Stimulated activated CD8-positive, alpha-beta memory T cell treated with anti-CD3 and anti-CD28 coated beads, Interleukin-12 subunit alpha, Interleukin-12 subunit beta, amount 100 ng/mL, for 4 hours (primary cell): ENCODE measurements around the gene OR2L3.
"Not testable (repeated sequence)": the region's sequence is repeated elsewhere in the genome, so short reads cannot be mapped to it uniquely, and the experiment has no call there.

Source experiments
- DNase-seq: peaks from one replicate; pipeline ENCODE4 v3.0.0-alpha.2; 2020; ENCODE audit warnings: low read depth

OR2L3 gene, protein sequence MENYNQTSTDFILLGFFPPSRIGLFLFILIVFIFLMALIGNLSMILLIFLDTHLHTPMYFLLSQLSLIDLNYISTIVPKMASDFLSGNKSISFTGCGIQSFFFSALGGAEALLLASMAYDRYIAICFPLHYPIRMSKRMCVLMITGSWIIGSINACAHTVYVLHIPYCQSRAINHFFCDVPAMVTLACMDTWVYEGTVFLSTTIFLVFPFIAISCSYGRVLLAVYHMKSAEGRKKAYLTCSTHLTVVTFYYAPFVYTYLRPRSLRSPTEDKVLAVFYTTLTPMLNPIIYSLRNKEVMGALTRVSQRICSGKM

GRCh38 chr1:248046536-248046935, at the start of gene OR2L3:
TSS of gene OR2L3 (plus strand) at chr1:248046836. CDS start at chr1:248060682, 13,846 bp downstream.
- DNase-seq: no peak

DNA sequence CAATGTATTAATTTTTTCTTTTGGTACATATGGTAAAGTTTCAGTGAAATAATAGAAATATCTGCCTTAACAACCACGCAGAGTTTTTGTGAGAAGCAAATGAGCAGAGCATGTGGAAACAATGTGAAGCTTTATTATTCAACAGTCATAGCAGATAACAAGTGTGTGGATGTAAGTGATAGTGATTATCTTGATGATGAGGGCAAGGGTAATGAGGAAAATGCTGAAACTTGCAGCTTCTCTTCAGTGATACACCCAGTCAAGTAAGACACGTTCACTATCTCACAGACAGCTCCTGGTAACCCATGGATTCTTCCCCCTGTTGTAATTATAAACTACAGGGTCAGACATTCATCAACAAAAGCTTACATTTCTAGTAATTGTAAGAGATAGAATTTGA, 47.8 kb upstream of the OR2L3 start:
- DNase-seq: no peak

DNA sequence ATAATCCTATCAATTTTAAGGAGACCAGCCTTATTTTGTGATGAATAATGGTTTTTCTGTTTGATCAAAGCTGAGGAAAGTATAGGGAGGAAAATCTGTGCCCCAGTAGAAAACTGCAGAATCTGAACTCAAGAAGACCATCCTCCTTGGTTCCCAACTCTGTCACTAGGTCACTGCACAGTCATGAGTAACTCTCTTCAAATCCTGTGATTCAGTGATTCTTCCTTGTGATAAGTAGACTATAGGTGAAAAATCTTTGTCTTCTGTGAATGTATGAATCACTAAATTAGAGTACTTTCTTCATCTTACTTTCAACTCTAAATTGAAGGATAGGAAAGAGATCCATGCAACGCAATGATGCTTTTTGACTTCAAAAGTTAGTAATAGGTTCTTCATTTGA, 46.5 kb upstream of the OR2L3 start:
- DNase-seq: no peak

- no peak for DNase-seq
Measured at GRCh38 chr1:248007778-248008177, 38.9 kb upstream of the OR2L3 start.

DNA sequence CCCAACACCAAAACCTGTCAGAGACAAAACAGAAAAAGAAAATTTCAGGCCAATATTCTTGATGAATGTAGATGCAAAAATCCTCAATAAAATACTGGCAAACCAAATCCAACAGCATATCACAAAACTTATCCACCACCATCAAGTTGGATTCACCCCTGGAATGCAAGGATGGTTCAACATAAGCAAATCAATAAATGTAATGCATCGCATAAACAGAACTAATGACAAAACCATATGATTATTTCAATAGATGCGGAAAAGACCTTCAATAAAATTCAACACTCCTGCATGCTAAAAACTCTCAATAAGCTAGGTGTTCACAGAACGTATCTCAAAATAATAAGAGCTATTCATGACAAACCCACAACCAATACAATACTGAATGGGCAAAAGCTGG, 37.0 kb upstream of the OR2L3 start:
- DNase-seq: no peak

DNA sequence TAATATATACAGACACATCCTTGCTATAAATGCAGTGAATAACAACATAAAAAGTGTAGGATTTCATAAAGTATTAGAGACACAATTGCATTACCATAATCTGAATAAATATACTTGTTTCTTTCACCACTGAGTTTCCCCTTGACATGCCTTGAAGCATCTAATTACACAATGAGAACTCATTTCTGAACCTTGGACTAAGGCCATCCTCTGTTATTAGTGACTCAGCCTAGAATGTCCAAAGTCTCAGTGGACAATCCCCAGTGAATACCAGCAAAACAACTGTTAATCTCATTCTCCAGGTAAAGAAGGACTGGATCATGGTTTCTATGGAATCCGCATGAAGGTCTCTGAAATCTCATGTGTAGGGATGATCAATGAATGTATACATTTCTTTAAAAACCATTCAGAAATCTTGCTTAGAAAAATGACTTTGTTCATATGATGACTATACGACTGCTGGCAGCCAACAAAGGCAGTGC, 33.4 kb upstream of the OR2L3 start, which contains the start of gene OR2L5:
Gene OR2L5, plus strand, starts transcription at position 432 of the 482 bp plus-strand sequence. CDS start 8,288 bp downstream, outside the sequence.
- DNase-seq: no peak

DNA sequence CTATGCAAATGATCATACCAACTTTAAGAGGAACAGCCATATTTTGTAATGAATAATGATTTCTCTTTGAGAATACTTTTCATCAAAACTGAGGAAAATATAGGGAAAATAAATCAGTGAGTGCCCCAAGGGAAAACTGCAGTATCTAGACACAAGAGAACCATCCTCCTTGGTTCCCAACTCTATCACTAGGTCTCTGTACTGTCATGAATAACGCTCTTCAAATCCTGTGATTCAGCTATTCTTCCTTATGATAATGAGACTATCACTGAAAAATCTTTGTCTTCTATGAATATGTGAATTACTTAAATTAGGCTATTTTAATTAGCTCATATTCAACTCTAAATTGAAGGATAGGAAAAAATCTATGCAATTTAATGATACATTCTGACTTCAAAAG, 30.8 kb upstream of the OR2L3 start:
- DNase-seq: no peak

- DNase-seq: no peak
Measured at GRCh38 chr1:248029770-248030169, 16.9 kb upstream of the OR2L3 start, which contains the start of gene OR2L2. TSS of gene OR2L2 (plus strand) at chr1:248030070. CDS start at chr1:248038268, 8,198 bp downstream.

DNA sequence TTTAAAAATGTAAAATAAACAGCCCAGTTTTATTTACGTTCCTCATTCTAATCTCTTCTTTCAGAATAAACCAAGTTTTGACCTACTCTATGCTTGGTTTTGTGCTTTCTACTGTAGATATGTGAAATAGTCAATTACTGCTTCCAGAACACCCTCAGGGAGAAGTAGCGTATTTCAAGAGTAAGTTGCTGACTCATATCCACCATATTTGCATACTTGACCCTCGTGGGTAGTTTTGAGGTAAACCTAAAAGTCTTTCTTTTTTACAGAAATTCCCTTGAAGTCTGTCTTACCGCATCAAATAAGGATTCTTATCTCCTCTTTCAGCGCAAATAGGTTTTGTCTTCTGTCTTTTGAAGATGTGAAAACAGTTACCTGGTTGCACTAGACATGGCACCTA, 1.4 kb upstream of the OR2L3 start:
- no peak for DNase-seq

GRCh38 chr1:248047008-248047407, 372 bp downstream of the OR2L3 start:
- DNase-seq: no peak

GRCh38 chr1:248054671-248055070, 8.0 kb downstream of the OR2L3 start:
- no peak for DNase-seq

DNA sequence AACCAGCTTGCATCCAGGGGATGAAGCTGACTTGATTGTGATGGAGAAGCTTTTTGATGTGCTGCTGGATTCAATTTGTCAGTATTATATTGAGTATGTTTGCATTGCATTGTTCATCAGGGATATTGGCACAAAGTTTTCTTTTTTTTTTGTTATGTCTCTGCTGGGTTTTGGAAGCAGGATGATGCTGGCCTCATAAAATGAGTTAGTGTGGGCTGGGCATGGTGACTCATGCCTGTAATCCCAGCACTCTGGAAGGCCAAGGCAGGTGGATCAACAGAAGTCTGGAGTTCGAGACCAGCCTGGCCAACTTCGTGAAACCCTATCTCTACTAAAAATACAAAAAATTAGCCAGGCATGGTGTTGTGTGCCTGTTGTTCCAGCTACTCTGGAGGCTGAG, 8.6 kb downstream of the OR2L3 start:
- DNase-seq: no peak

- no peak for DNase-seq
Measured at GRCh38 chr1:248065071-248065470, 18.4 kb downstream of the OR2L3 start.

- no peak for DNase-seq
Measured at GRCh38 chr1:248065604-248066003, 19.0 kb downstream of the OR2L3 start.

DNA sequence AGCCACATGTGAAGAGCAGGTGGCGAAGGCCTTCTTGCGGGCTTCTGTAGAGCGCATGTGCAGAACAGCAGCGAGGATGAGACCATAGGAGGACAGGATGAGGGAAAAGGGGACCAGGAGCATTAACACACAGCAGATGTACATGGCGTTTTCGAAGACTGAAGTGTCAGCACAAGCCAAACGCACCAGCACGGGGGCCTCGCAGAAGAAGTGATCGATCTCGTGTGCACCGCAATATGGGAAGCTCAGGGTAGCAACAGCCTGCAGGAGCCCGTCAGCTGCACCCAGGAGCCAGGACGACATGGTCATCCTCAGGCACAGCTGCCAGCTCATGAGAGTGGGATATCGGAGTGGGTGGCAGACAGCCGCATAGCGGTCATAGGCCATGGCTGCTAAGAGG, 37.2 kb downstream of the OR2L3 start:
- DNase-seq: not testable (repeated sequence)

GRCh38 chr1:248094884-248095283, 48.2 kb downstream of the OR2L3 start, which contains the start of gene OR2L13:
TSS of gene OR2L13 (plus strand) at chr1:248095184. CDS start at chr1:248099376, 4,192 bp downstream.
- DNase-seq: no peak

GRCh38 chr1:248098529-248098928, 51.9 kb downstream of the OR2L3 start:
- no peak for DNase-seq

DNA sequence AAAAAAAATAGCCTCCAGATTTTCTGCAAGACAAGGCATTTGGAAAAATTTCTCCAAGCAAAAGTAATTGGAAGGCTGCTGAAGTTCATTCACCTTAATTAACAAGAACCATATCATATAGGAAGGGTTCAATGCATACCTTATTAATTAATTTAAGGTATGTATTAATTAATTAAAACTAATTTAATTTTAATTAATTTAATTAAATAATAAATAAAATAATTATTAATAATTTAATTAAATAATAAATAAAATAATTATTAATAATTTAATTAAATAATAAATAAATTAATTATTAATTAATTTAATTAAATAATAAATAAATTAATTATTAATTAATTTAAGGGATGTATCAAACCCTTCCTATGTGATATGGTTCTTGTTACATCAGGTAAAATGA, 56.2 kb downstream of the OR2L3 start:
- no peak for DNase-seq

DNA sequence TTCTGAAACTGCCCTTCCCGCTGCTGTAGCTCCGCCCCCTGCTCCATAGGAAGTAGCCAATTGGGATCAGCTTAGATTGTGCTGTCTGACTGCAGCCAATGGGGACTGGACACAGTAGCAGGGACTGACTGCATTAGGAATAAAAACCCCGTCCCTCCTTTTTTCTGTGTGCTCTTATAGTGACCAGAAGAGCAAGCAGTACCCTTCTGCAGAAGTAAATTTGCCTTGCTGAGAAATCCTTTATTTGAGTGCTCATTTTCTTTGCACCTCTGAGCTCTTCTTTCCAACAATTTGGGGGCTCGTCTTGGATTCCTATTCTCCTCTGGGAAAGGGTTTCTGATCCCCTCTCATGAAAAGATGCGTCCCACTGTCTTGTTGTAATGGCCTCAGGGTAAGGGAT, 64.5 kb downstream of the OR2L3 start:
- no peak for DNase-seq
